MM.1S (cell line): Measurements from ENCODE around the gene PSRC1.
"Not testable (repeated sequence)": the region's sequence is repeated elsewhere in the genome, so short reads cannot be mapped to it uniquely, and the experiment has no call there.

Source experiments
- DNase-seq: peaks from one replicate; pipeline ENCODE4 v3.0.0-alpha.2; 2015
- H2AFZ ChIP-seq: fragments of 300-600 bp; sonication (generic); 2 replicates; pipeline ENCODE4 v1.6.0; 2016; ENCODE audit warnings: antibody characterized with exemption, low read length
- H3F3A ChIP-seq: fragments of 300-600 bp; sonication (generic); 2 replicates; pipeline ENCODE4 v1.6.1; 2016; ENCODE audit warnings: mild to moderate bottlenecking, antibody characterized with exemption, low read length, moderate library complexity, mixed read lengths; ENCODE audit not compliant: insufficient read depth
- H3K27ac ChIP-seq: fragments of 300-600 bp; sonication (generic); 2 replicates; pipeline ENCODE4 v1.5.1; 2016; ENCODE audit warnings: mild to moderate bottlenecking, low read length
- H3K27me3 ChIP-seq: fragments of 300-600 bp; sonication (generic); replicated peaks from 2 replicates; pipeline ENCODE4 v1.6.0; 2016; ENCODE audit warnings: low read length; ENCODE audit not compliant: insufficient read depth
- H3K36me3 ChIP-seq: fragments of 300-600 bp; sonication (generic); replicated peaks from 2 replicates; pipeline ENCODE4 v1.6.1; 2016; ENCODE audit warnings: mild to moderate bottlenecking, low read length, mixed read lengths; ENCODE audit not compliant: insufficient read depth
- H3K4me1 ChIP-seq: fragments of 300-600 bp; sonication (generic); 2 replicates; pipeline ENCODE4 v1.6.1; 2016; ENCODE audit warnings: low read length, mixed read lengths
- H3K4me2 ChIP-seq: fragments of 300-600 bp; sonication (generic); 2 replicates; pipeline ENCODE4 v1.6.0; 2016; ENCODE audit warnings: low read depth, low read length
- H3K4me3 ChIP-seq: fragments of 300-600 bp; sonication (generic); 2 replicates; pipeline ENCODE4 v1.5.1; 2016; ENCODE audit warnings: low read length, mixed read lengths
- H3K79me2 ChIP-seq: fragments of 300-600 bp; sonication (generic); 2 replicates; pipeline ENCODE4 v1.6.1; 2016; ENCODE audit warnings: mixed run types, low read length, mixed read lengths
- H3K9ac ChIP-seq: fragments of 300-600 bp; sonication (generic); 2 replicates; pipeline ENCODE4 v1.6.1; 2016; ENCODE audit warnings: low read length, mixed read lengths
- H3K9me2 ChIP-seq: fragments of 300-600 bp; sonication (generic); replicated peaks from 2 replicates; pipeline ENCODE4 v1.6.1; 2016; ENCODE audit warnings: mild to moderate bottlenecking, low read length, mixed read lengths; ENCODE audit not compliant: insufficient read depth
- H3K9me3 ChIP-seq: fragments of 300-600 bp; sonication (generic); replicated peaks from 2 replicates; pipeline ENCODE4 v1.6.1; 2016; ENCODE audit warnings: mild to moderate bottlenecking, low read length, mixed read lengths; ENCODE audit not compliant: insufficient read depth
- H4K20me1 ChIP-seq: fragments of 300-600 bp; sonication (generic); 2 replicates; pipeline ENCODE4 v1.6.1; 2016; ENCODE audit warnings: mild to moderate bottlenecking, low read length, moderate library complexity, mixed read lengths; ENCODE audit not compliant: insufficient read depth
- CTCF ChIP-seq: fragments of 300-600 bp; sonication (generic); IDR thresholded peaks from 2 replicates; pipeline ENCODE4 v1.5.1; 2016; ENCODE audit warnings: antibody characterized with exemption, low read length, mixed read lengths
- EZH2 ChIP-seq: fragments of 300-600 bp; sonication (generic); optimal IDR thresholded peaks from 2 replicates; pipeline ENCODE3; 2017; ENCODE audit warnings: low read depth, mild to moderate bottlenecking, antibody characterized with exemption, low read length, mixed read lengths
- EZH2phosphoT487 ChIP-seq: fragments of 300-600 bp; sonication (generic); IDR thresholded peaks from 2 replicates; pipeline ENCODE4 v1.6.1; 2018; ENCODE audit warnings: antibody characterized with exemption, low read length

Gene PSRC1

GRCh38 chr1:109290998-109291397 lies 8.1 kb upstream of the PSRC1 start:
- Histone ChIP-seq H3K4me1 (no peaks in the 10 kb centered on the region), H3F3A (no peaks in the 10 kb centered on the region), H3K9me2 (no peaks in the 10 kb centered on the region), H2AFZ (no peak overlapping the region), H3K9ac (no peak overlapping the region), H3K4me2 (no peak overlapping the region), H3K27me3 (no peaks in the 10 kb centered on the region), H4K20me1 (no peaks in the 10 kb centered on the region), H3K79me2 (no peaks in the 10 kb centered on the region), H3K4me3 (no peak overlapping the region), H3K27ac (no peak overlapping the region), H3K36me3 (no peaks in the 10 kb centered on the region), H3K9me3 (no peaks in the 10 kb centered on the region)
- TF ChIP-seq EZH2: no peak
- no peak for TF ChIP-seq EZH2phosphoT487
- no peak for TF ChIP-seq CTCF
- no peak for DNase-seq

GRCh38 chr1:109290137-109290536 lies 7.2 kb upstream of the PSRC1 start:
- H3K27me3 ChIP-seq: no peaks in the 10 kb centered on the region
- H3K36me3 ChIP-seq: no peaks in the 10 kb centered on the region
- H3K9ac ChIP-seq: no peak overlapping the region
- TF ChIP-seq EZH2phosphoT487: no peak
- no peak for TF ChIP-seq CTCF
- no peak for TF ChIP-seq EZH2
- H3K4me3 ChIP-seq: no peak overlapping the region
- no peaks in the 10 kb centered on the region for H3K9me2 ChIP-seq
- no peak overlapping the region for H3K27ac ChIP-seq
- no peaks in the 10 kb centered on the region for H3F3A ChIP-seq
- no peak overlapping the region for H3K4me2 ChIP-seq
- H2AFZ ChIP-seq: no peak overlapping the region
- no peak for DNase-seq
- H3K79me2 ChIP-seq: no peaks in the 10 kb centered on the region
- no peaks in the 10 kb centered on the region for H3K9me3 ChIP-seq
- H4K20me1 ChIP-seq: no peaks in the 10 kb centered on the region
- no peaks in the 10 kb centered on the region for H3K4me1 ChIP-seq

GRCh38 chr1:109286762-109287161 lies 3.8 kb upstream of the PSRC1 start:
- H3K4me1 ChIP-seq: 0 out of 2 replicates have a peak, but pooled peaks cover 10% of the 10 kb centered on the region
- not testable (repeated sequence) for H2AFZ ChIP-seq, DNase-seq, H3K4me2 ChIP-seq, H3K27ac ChIP-seq, H3K27me3 ChIP-seq, H3F3A ChIP-seq, H3K36me3 ChIP-seq, H4K20me1 ChIP-seq, H3K9ac ChIP-seq, H3K9me3 ChIP-seq, H3K9me2 ChIP-seq, H3K4me3 ChIP-seq, H3K79me2 ChIP-seq

DNA sequence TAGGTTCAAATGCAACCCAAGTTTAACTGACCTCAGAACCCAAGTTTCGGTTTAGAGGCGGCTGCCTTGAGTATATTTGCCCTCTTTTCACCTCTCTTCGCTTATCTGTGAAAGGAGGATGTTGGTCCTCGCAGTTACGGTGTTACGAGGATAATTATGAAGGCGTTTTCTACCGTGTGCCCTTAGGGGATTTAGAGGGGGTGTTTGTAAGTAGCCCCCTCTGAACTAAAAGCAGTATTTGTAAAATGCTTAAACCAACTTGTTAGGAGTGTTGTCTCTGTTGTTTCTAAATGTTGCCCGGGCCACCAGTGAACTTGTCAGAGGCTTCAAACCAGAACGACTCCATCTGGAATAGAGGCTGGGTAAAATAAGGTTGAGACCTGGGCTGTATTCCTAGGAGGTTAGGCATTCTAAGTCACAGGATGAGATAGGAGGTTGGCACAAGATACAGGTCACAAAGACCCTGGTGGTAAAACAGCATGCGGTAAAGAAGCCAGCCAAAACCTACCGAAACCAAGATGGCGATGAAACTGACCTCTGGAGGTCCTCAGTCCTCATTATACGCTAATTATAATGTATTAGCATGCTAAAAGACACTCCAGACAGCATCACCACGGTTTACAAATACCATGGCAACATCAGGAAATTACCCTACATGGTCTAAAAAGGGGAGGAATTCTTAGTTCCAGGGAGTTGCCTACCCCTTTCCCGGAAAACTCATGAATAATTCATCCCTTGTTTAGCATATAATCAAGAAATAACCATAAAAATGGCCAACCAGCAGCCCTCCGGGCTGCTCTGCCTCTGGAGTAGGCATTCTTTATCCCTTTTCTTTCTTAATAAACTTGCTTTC lies 1.0 kb upstream of the PSRC1 start:
- peak overlapping the region; percentile 86 for H2AFZ ChIP-seq
- H4K20me1 ChIP-seq: no peaks in the 10 kb centered on the region
- peak overlapping the region; percentile 80 for H3K4me3 ChIP-seq
- H3K79me2 ChIP-seq: peaks cover 7% of the 10 kb centered on the region; the same call in 1 of the 2 replicates
- no peaks in the 10 kb centered on the region for H3K9me2 ChIP-seq
- peak overlapping the region; percentile 89 for H3K4me2 ChIP-seq
- DNase-seq: peak; percentile 53
- H3K9me3 ChIP-seq: no peaks in the 10 kb centered on the region
- H3K4me1 ChIP-seq: 0 out of 2 replicates have a peak, but pooled peaks cover 10% of the 10 kb centered on the region
- peak overlapping the region; percentile 49; the same call in 1 of the 2 replicates for H3K9ac ChIP-seq
- peaks cover 8% of the 10 kb centered on the region; the same call in 1 of the 2 replicates for H3F3A ChIP-seq
- TF ChIP-seq EZH2 (no peak), EZH2phosphoT487 (no peak), CTCF (no peak)
- H3K27ac ChIP-seq: peak overlapping the region; percentile 69; the same call in 1 of the 2 replicates
- H3K36me3 ChIP-seq: no peaks in the 10 kb centered on the region
- H3K27me3 ChIP-seq: no peaks in the 10 kb centered on the region
